ENCODE data around the gene ANKRD12.

DNA sequence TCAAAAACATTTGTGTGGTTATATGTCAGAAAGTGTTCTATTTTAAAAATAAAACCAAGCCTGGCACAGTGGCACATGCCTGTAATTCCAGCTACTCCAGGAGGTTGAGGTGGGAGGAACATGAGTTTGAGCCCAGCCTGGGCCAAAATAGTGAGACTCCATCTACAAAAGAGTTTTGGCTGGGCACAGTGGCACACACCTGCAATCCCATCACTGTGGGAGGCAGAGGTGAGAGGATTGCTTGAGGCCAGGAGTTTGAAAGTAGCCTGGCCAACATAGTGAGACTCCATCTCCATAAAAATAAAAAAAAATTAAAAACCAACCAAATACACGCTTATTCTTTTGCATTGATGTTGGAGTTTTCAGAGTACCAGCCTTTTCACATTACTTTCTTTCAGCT, 9.6 kb downstream of the ANKRD12 start:
- TF ChIP-seq NR2C2 (CRISPR knock-in tag; IDR thresholded peaks at IDR 0.05) = no peak
- TF ChIP-seq, protein P1, sequence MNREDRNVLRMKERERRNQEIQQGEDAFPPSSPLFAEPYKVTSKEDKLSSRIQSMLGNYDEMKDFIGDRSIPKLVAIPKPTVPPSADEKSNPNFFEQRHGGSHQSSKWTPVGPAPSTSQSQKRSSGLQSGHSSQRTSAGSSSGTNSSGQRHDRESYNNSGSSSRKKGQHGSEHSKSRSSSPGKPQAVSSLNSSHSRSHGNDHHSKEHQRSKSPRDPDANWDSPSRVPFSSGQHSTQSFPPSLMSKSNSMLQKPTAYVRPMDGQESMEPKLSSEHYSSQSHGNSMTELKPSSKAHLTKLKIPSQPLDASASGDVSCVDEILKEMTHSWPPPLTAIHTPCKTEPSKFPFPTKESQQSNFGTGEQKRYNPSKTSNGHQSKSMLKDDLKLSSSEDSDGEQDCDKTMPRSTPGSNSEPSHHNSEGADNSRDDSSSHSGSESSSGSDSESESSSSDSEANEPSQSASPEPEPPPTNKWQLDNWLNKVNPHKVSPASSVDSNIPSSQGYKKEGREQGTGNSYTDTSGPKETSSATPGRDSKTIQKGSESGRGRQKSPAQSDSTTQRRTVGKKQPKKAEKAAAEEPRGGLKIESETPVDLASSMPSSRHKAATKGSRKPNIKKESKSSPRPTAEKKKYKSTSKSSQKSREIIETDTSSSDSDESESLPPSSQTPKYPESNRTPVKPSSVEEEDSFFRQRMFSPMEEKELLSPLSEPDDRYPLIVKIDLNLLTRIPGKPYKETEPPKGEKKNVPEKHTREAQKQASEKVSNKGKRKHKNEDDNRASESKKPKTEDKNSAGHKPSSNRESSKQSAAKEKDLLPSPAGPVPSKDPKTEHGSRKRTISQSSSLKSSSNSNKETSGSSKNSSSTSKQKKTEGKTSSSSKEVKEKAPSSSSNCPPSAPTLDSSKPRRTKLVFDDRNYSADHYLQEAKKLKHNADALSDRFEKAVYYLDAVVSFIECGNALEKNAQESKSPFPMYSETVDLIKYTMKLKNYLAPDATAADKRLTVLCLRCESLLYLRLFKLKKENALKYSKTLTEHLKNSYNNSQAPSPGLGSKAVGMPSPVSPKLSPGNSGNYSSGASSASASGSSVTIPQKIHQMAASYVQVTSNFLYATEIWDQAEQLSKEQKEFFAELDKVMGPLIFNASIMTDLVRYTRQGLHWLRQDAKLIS (CRISPR knock-in tag; IDR thresholded peaks at IDR 0.05; ENCODE audit: borderline replicate concordance) = no peak
- TF ChIP-seq, protein P2, sequence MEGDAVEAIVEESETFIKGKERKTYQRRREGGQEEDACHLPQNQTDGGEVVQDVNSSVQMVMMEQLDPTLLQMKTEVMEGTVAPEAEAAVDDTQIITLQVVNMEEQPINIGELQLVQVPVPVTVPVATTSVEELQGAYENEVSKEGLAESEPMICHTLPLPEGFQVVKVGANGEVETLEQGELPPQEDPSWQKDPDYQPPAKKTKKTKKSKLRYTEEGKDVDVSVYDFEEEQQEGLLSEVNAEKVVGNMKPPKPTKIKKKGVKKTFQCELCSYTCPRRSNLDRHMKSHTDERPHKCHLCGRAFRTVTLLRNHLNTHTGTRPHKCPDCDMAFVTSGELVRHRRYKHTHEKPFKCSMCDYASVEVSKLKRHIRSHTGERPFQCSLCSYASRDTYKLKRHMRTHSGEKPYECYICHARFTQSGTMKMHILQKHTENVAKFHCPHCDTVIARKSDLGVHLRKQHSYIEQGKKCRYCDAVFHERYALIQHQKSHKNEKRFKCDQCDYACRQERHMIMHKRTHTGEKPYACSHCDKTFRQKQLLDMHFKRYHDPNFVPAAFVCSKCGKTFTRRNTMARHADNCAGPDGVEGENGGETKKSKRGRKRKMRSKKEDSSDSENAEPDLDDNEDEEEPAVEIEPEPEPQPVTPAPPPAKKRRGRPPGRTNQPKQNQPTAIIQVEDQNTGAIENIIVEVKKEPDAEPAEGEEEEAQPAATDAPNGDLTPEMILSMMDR (IDR thresholded peaks at IDR 0.05) = no peak
- no peak for TF ChIP-seq JUN (CRISPR knock-in tag; IDR thresholded peaks at IDR 0.05)
- TF ChIP-seq ZNF138 (CRISPR knock-in tag; conservative IDR thresholded peaks at IDR 0.05) = no peak
